GM23338 (cell line): ENCODE measurements around the gene MAP4K4. TPM values are rescaled to one million over a fixed set of nuclear protein-coding genes. Genes with fewer than 3 reads are reported as not detected.

Experiments
- ATAC-seq: fragments of 200-7000 bp; cut with Tn5 transposase; 3 replicates; pipeline ENCODE4 v1.9.1; 2020
- DNase-seq: peaks from one replicate; pipeline ENCODE4 v3.0.0-alpha.2; 2015; ENCODE audit warnings: low spot score
- H2AFZ ChIP-seq: fragments of 200-600 bp; sonication (generic); 2 replicates; pipeline ENCODE4 v1.8.0; 2016; ENCODE audit warnings: antibody characterized with exemption, mild to moderate bottlenecking, moderate library complexity
- H3F3A ChIP-seq: fragments of 200-600 bp; sonication (generic); replicated peaks from 2 replicates; pipeline ENCODE4 v1.8.0; 2017; ENCODE audit warnings: antibody characterized with exemption, mixed run types, low read depth
- H3K27ac ChIP-seq: fragments of 200-600 bp; sonication (generic); 2 replicates; pipeline ENCODE4 v1.6.1; 2016; ENCODE audit warnings: low read depth
- H3K27me3 ChIP-seq: fragments of 200-600 bp; sonication (generic); 2 replicates; pipeline ENCODE4 v1.8.0; 2016; ENCODE audit warnings: mild to moderate bottlenecking, mixed run types, moderate library complexity; ENCODE audit not compliant: insufficient read depth
- H3K36me3 ChIP-seq: fragments of 200-600 bp; sonication (generic); 2 replicates; pipeline ENCODE4 v1.8.0; 2016; ENCODE audit warnings: mild to moderate bottlenecking; ENCODE audit not compliant: insufficient read depth
- H3K4me1 ChIP-seq: fragments of 200-600 bp; sonication (generic); 2 replicates; pipeline ENCODE4 v1.8.0; 2016; ENCODE audit warnings: mild to moderate bottlenecking, moderate library complexity; ENCODE audit not compliant: insufficient read depth
- H3K4me2 ChIP-seq: fragments of 200-600 bp; sonication (generic); 2 replicates; pipeline ENCODE4 v1.7.1; 2017; ENCODE audit warnings: mixed run types
- H3K4me3 ChIP-seq: fragments of 200-600 bp; sonication (generic); 2 replicates; pipeline ENCODE4 v1.6.1; 2016; ENCODE audit warnings: mixed run types
- H3K79me2 ChIP-seq: fragments of 200-600 bp; sonication (generic); replicated peaks from 2 replicates; pipeline ENCODE4 v1.8.0; 2017; ENCODE audit warnings: mild to moderate bottlenecking; ENCODE audit not compliant: insufficient read depth
- H3K9me2 ChIP-seq: fragments of 200-600 bp; sonication (generic); 2 replicates; pipeline ENCODE4 v1.8.0; 2017; ENCODE audit not compliant: insufficient read depth
- H4K20me1 ChIP-seq: fragments of 200-600 bp; sonication (generic); replicated peaks from 2 replicates; pipeline ENCODE4 v1.8.0; 2017; ENCODE audit warnings: mild to moderate bottlenecking; ENCODE audit not compliant: insufficient read depth
- H3K27ac Mint-ChIP-seq: 2 replicates; pipeline ENCODE4 v1.8.0; 2020; ENCODE audit warnings: inconsistent platforms, mild to moderate bottlenecking, moderate library complexity, mixed read lengths
- H3K27me3 Mint-ChIP-seq: 3 replicates; pipeline ENCODE4 v1.8.0; 2022; ENCODE audit warnings: low read depth, mild to moderate bottlenecking, moderate library complexity, mixed read lengths, inconsistent platforms; ENCODE audit not compliant: insufficient read depth, poor library complexity
- H3K36me3 Mint-ChIP-seq: 3 replicates; pipeline ENCODE4 v1.8.0; 2021; ENCODE audit warnings: low read depth, mild to moderate bottlenecking, inconsistent platforms, moderate library complexity, mixed read lengths
- H3K4me1 Mint-ChIP-seq: 3 replicates; pipeline ENCODE4 v1.8.0; 2020; ENCODE audit warnings: mild to moderate bottlenecking, inconsistent platforms, mixed read lengths
- H3K4me3 Mint-ChIP-seq: 3 replicates; pipeline ENCODE4 v1.8.0; 2021; ENCODE audit warnings: moderate library complexity, mild to moderate bottlenecking, inconsistent platforms, mixed read lengths
- H3K9me3 Mint-ChIP-seq: 3 replicates; pipeline ENCODE4 v1.8.0; 2020; ENCODE audit warnings: moderate library complexity, mild to moderate bottlenecking, inconsistent platforms, mixed read lengths
- EZH2 ChIP-seq: fragments of 200-600 bp; sonication (generic); IDR thresholded peaks from one replicate; pipeline ENCODE4 v1.8.0; 2017; ENCODE audit warnings: antibody characterized with exemption, mild to moderate bottlenecking, low read depth; ENCODE audit not compliant: unreplicated experiment
- EZH2phosphoT487 ChIP-seq: fragments of 200-600 bp; sonication (generic); IDR thresholded peaks from one replicate; pipeline ENCODE4 v1.8.1; 2018; ENCODE audit warnings: antibody characterized with exemption; ENCODE audit not compliant: unreplicated experiment
- JUNB ChIP-seq: IDR thresholded peaks from one replicate; pipeline ENCODE4 v1.6.1; 2016; ENCODE audit warnings: antibody characterized with exemption; ENCODE audit not compliant: unreplicated experiment
- NANOG ChIP-seq: IDR thresholded peaks from 2 replicates; pipeline ENCODE4 v1.6.1; 2016; ENCODE audit warnings: antibody characterized with exemption, borderline replicate concordance
- STAT1 ChIP-seq: IDR thresholded peaks from one replicate; pipeline ENCODE4 v1.6.1; 2016; ENCODE audit warnings: antibody characterized with exemption; ENCODE audit not compliant: unreplicated experiment
- ZNF462 ChIP-seq: fragments of 250-450 bp; sonication (Bioruptor Pico); IDR thresholded peaks from 2 replicates; pipeline ENCODE4 v1.5.0; 2020; ENCODE audit warnings: mild to moderate bottlenecking, moderate library complexity
- polyA plus RNA-seq: library from polyadenylated mRNA; unstranded; fragments of >200 nt; fragmentation: Nextera tagmentation; extraction: Ambion mirVana; gene quantifications from 2 replicates; pipeline ENCODE4 v1.2.1, GENCODE V29; 2016
- total RNA-seq: library from RNA; depleted of rRNA; stranded (reverse); fragments of >200 nt; shearing (Covaris generic); gene quantifications from 2 replicates; pipeline ENCODE4 v1.2.3, GENCODE V29; 2014
- TF ChIP-seq, protein P1 (sequence below): IDR thresholded peaks from one replicate; pipeline ENCODE4 v1.6.1; 2018; ENCODE audit warnings: antibody characterized with exemption; ENCODE audit not compliant: unreplicated experiment

MAP4K4 gene
- total and polyA plus RNA-seq, 2 experiments from 2014 or later, result 34.6 to 99.2 TPM

DNA sequence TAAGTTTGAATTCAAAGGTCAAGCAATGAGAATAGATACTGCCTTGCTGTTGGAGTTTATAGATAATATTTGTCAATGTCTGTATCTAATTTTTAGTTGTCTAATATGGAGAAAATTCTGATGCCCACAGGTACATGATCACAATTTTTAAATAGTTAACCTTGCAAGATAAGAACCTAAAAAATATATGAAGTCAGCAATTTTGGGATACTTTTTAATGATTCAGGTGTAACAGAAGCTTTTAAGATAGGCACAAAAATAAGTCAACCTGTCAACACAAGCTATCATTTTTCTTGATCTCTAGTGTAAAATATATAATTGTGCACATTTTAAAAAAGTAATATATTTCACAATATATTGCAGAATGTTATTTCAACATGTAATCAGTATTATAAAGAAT is 201.8 kb downstream of the MAP4K4 start (continued):
- no peak for TF ChIP-seq ZNF462 (CRISPR knock-in tag)
- TF ChIP-seq, protein P1, sequence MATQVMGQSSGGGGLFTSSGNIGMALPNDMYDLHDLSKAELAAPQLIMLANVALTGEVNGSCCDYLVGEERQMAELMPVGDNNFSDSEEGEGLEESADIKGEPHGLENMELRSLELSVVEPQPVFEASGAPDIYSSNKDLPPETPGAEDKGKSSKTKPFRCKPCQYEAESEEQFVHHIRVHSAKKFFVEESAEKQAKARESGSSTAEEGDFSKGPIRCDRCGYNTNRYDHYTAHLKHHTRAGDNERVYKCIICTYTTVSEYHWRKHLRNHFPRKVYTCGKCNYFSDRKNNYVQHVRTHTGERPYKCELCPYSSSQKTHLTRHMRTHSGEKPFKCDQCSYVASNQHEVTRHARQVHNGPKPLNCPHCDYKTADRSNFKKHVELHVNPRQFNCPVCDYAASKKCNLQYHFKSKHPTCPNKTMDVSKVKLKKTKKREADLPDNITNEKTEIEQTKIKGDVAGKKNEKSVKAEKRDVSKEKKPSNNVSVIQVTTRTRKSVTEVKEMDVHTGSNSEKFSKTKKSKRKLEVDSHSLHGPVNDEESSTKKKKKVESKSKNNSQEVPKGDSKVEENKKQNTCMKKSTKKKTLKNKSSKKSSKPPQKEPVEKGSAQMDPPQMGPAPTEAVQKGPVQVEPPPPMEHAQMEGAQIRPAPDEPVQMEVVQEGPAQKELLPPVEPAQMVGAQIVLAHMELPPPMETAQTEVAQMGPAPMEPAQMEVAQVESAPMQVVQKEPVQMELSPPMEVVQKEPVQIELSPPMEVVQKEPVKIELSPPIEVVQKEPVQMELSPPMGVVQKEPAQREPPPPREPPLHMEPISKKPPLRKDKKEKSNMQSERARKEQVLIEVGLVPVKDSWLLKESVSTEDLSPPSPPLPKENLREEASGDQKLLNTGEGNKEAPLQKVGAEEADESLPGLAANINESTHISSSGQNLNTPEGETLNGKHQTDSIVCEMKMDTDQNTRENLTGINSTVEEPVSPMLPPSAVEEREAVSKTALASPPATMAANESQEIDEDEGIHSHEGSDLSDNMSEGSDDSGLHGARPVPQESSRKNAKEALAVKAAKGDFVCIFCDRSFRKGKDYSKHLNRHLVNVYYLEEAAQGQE, result no peak
- no peak for TF ChIP-seq EZH2
- no peak for TF ChIP-seq STAT1
- TF ChIP-seq NANOG, result no peak

GRCh38 chr2:101899871-101900270 is 202.4 kb downstream of the MAP4K4 start:
- no peak for TF ChIP-seq JUNB
- no peak for TF ChIP-seq STAT1
- no peak for TF ChIP-seq EZH2phosphoT487
- no peaks in the 10 kb centered on the region for H3K27me3 ChIP-seq
- Mint-ChIP-seq H3K36me3 (peaks cover 44% of the 10 kb centered on the region), H3K9me3 (peaks cover 9% of the 10 kb centered on the region), H3K27ac (no peak overlapping the region), H3K4me3 (no peak overlapping the region), H3K4me1 (peaks cover 14% of the 10 kb centered on the region), H3K27me3 (peaks cover 4% of the 10 kb centered on the region)
- H3K9me2 ChIP-seq, result peaks cover 6% of the 10 kb centered on the region
- H3K4me2 ChIP-seq, result no peak overlapping the region
- no peaks in the 10 kb centered on the region for H3F3A ChIP-seq
- no peaks in the 10 kb centered on the region for H3K79me2 ChIP-seq
- ATAC-seq (no peak), DNase-seq (no peak)
- H3K4me3 ChIP-seq, result no peak overlapping the region
- H4K20me1 ChIP-seq, result no peaks in the 10 kb centered on the region
- no peaks in the 10 kb centered on the region for H3K36me3 ChIP-seq
- no peak overlapping the region for H2AFZ ChIP-seq
- H3K4me1 ChIP-seq, result peaks cover 9% of the 10 kb centered on the region
- H3K27ac ChIP-seq, result no peak overlapping the region
